ENCODE results near the gene CCDC102A.

CCDC102A gene

GRCh38 chr16:57476546-57477410 is 59.6 kb downstream of the CCDC102A start:
- H3K4me3 ChIP-seq (ENCODE audit: low read length) = no peak overlapping the region
- H2AFZ ChIP-seq (ENCODE audit: low read depth, low read length) = no peak overlapping the region
- H3K9me3 ChIP-seq (ENCODE audit: low read length) = no peaks in the 10 kb centered on the region
- peaks cover 36% of the 10 kb centered on the region for H3K4me1 ChIP-seq (ENCODE audit: insufficient read depth, low read length)
- peaks cover 9% of the 10 kb centered on the region for H3K36me3 ChIP-seq (ENCODE audit: insufficient read depth, low read length)
- H3K27me3 ChIP-seq (ENCODE audit: insufficient read depth, low read length) = peaks cover 4% of the 10 kb centered on the region

- H3K9me3 ChIP-seq (ENCODE audit: low read length) = no peaks in the 10 kb centered on the region
- H3K4me1 ChIP-seq (ENCODE audit: insufficient read depth, low read length) = peaks cover 36% of the 10 kb centered on the region
- no peak overlapping the region for H3K4me3 ChIP-seq (ENCODE audit: low read length)
- no peak overlapping the region for H2AFZ ChIP-seq (ENCODE audit: low read depth, low read length)
- H3K36me3 ChIP-seq (ENCODE audit: insufficient read depth, low read length) = peaks cover 17% of the 10 kb centered on the region
- H3K27me3 ChIP-seq (ENCODE audit: insufficient read depth, low read length) = peaks cover 4% of the 10 kb centered on the region
These were observed 60.5 kb downstream of the CCDC102A start for GRCh38 chr16:57475711-57476339.

DNA sequence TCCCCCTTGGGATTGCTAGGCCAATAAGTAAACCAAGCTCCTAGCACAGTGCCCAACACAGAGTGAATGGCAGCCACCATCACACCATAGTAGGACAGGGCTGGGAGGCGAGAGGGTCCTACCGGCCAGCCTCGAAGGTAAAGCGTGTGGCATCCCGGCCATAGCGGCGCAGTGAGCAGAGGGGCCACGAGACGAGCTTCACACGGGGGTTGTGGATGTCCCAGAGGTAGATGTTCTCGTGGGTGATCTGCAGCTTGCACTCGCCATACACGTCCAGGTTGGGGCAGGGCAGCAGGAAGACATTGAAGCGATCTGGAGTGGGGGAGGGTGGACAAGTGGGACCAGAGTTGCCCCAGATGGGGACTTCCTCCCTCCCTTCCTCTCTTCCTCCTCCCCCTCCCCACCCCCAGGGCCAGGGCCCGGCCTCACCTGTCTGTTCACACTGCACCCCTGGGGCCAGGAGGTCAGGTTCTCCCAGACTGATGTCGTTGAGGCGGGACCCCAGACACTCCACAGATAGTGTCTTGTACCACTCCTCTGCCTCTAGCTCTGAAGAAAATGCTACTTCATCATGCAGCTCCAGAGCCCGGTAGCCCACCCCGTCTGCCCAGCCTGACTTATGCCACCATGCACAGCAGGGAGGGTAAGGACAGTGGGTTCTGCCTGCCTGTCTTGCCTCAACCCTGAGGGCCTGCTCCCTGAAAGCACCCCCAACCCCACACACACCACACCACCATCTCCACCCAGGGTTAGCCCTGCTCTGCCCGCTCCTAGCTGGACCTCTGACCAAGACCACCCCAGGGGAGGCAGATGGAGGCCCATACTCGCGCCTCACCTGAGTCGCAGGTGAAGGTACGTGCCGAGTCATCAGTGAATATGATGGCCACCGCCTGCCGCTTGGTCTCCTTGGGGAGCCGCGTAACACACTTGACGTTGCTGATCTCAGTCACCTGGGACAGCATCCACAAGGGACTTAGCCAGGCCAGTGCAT is 61.4 kb downstream of the CCDC102A start:
- H2AFZ ChIP-seq (ENCODE audit: low read depth, low read length) = no peak overlapping the region
- peaks cover 31% of the 10 kb centered on the region for H3K4me1 ChIP-seq (ENCODE audit: insufficient read depth, low read length)
- H3K9me3 ChIP-seq (ENCODE audit: low read length) = no peaks in the 10 kb centered on the region
- peaks cover 4% of the 10 kb centered on the region for H3K27me3 ChIP-seq (ENCODE audit: insufficient read depth, low read length)
- H3K4me3 ChIP-seq (ENCODE audit: low read length) = no peak overlapping the region
- peaks cover 25% of the 10 kb centered on the region for H3K36me3 ChIP-seq (ENCODE audit: insufficient read depth, low read length)

DNA sequence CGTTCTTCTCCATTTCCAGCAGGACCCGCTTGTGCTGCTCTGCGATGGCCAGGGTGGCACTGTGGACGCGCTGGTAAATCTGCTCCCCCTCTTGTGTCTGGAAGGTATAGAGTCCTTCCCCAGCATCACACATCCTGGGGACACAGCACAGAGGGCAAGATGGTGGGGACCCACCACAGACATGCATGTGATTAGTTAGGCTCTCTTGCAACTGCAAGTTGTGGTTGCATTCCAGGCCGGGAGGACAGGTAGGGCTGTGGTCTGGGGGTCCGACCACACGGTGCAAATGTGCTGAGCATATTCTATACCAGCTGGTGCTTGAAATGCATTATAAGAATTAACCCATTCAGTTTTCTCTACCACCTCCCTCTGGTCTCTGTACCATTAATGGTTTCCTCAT is 62.5 kb downstream of the CCDC102A start:
- Histone ChIP-seq H3K27me3 (ENCODE audit: insufficient read depth, low read length) (no peaks in the 10 kb centered on the region), H2AFZ (ENCODE audit: low read depth, low read length) (no peak overlapping the region), H3K4me1 (ENCODE audit: insufficient read depth, low read length) (peaks cover 23% of the 10 kb centered on the region), H3K36me3 (ENCODE audit: insufficient read depth, low read length) (peaks cover 35% of the 10 kb centered on the region), H3K9me3 (ENCODE audit: low read length) (no peaks in the 10 kb centered on the region), H3K4me3 (ENCODE audit: low read length) (no peak overlapping the region)

- peaks cover 40% of the 10 kb centered on the region for H3K36me3 ChIP-seq (ENCODE audit: insufficient read depth, low read length)
- no peaks in the 10 kb centered on the region for H3K9me3 ChIP-seq (ENCODE audit: low read length)
- peaks cover 18% of the 10 kb centered on the region for H3K4me1 ChIP-seq (ENCODE audit: insufficient read depth, low read length)
- H3K27me3 ChIP-seq (ENCODE audit: insufficient read depth, low read length) = no peaks in the 10 kb centered on the region
- H2AFZ ChIP-seq (ENCODE audit: low read depth, low read length) = no peak overlapping the region
- H3K4me3 ChIP-seq (ENCODE audit: low read length) = no peak overlapping the region
These were observed 63.1 kb downstream of the CCDC102A start for GRCh38 chr16:57473176-57473840.

GRCh38 chr16:57472665-57473060 is 63.7 kb downstream of the CCDC102A start:
- peaks cover 45% of the 10 kb centered on the region for H3K36me3 ChIP-seq (ENCODE audit: insufficient read depth, low read length)
- H3K4me1 ChIP-seq (ENCODE audit: insufficient read depth, low read length) = peaks cover 12% of the 10 kb centered on the region
- no peaks in the 10 kb centered on the region for H3K27me3 ChIP-seq (ENCODE audit: insufficient read depth, low read length)
- no peaks in the 10 kb centered on the region for H3K9me3 ChIP-seq (ENCODE audit: low read length)
- no peak overlapping the region for H3K4me3 ChIP-seq (ENCODE audit: low read length)
- H2AFZ ChIP-seq (ENCODE audit: low read depth, low read length) = no peak overlapping the region

DNA sequence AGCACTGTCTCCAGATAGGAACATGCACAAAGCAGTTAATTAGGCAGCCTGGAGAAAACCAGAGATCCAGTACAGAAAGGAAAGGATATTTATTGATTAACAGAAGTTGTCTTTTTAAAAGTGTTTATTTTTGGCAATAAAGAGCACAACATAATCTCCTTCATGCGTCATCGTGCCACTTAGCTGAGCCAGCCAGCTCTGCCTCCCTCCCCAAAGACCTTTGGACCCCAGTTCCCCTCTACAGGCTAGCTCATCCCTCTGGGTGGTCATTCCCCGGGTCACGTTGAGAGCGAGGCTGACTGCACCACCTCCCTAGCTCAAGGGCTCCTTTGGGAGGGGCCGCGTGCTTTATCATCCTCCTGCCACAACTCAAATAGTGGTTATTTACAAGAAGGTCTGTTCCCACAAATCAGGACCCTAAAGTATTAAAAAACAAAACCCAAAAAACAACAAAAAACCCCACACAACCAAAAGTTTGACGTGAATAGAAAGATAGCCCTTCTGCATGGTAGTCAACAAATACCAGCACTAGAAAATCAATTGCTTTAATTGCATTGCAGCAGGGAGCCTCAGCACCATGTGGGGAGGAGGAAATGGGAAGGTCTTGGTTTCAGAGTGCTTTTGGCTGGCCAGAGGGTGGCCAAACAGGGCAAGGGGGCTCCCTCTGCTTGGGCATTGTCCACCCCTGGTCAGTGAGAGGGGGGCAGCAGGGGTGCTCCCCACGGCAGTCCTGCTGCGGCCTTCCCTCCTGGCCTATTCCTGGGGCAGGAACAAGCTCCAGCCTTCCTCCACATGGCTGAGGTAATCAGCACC is 64.3 kb downstream of the CCDC102A start:
- H3K27me3 ChIP-seq (ENCODE audit: insufficient read depth, low read length) = no peaks in the 10 kb centered on the region
- H3K4me3 ChIP-seq (ENCODE audit: low read length) = no peak overlapping the region
- H3K36me3 ChIP-seq (ENCODE audit: insufficient read depth, low read length) = peaks cover 49% of the 10 kb centered on the region
- H3K4me1 ChIP-seq (ENCODE audit: insufficient read depth, low read length) = peaks cover 6% of the 10 kb centered on the region
- no peak overlapping the region for H2AFZ ChIP-seq (ENCODE audit: low read depth, low read length)
- H3K9me3 ChIP-seq (ENCODE audit: low read length) = no peaks in the 10 kb centered on the region

DNA sequence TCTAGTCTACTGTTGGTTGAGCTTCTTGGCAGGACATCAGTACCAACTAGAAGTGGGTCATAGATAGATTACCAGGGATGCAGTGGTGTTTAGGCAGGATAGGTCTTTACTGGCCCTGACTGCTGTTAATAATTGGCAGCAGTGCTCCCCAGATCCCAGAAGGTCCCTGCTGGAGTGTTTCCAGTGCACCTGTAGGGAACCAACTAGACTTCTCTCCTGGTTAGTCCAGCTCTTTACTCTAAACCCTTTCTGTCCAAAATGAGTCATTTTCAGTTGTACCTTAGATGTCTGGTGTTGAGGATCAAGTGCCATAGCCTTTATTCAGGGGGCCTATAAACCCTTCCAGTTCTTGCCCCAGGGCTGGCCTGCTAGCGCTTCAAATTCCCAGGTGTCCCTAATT is 65.2 kb downstream of the CCDC102A start:
- H3K4me3 ChIP-seq (ENCODE audit: low read length) = no peak overlapping the region
- H3K27me3 ChIP-seq (ENCODE audit: insufficient read depth, low read length) = no peaks in the 10 kb centered on the region
- peaks cover 56% of the 10 kb centered on the region for H3K36me3 ChIP-seq (ENCODE audit: insufficient read depth, low read length)
- no peak overlapping the region for H2AFZ ChIP-seq (ENCODE audit: low read depth, low read length)
- H3K9me3 ChIP-seq (ENCODE audit: low read length) = no peaks in the 10 kb centered on the region
- no peaks in the 10 kb centered on the region for H3K4me1 ChIP-seq (ENCODE audit: insufficient read depth, low read length)

- no peaks in the 10 kb centered on the region for H3K9me3 ChIP-seq (ENCODE audit: low read length)
- H3K27me3 ChIP-seq (ENCODE audit: insufficient read depth, low read length) = no peaks in the 10 kb centered on the region
- H3K4me1 ChIP-seq (ENCODE audit: insufficient read depth, low read length) = no peaks in the 10 kb centered on the region
- peaks cover 61% of the 10 kb centered on the region for H3K36me3 ChIP-seq (ENCODE audit: insufficient read depth, low read length)
- H2AFZ ChIP-seq (ENCODE audit: low read depth, low read length) = no peak overlapping the region
- H3K4me3 ChIP-seq (ENCODE audit: low read length) = no peak overlapping the region
These were observed 65.7 kb downstream of the CCDC102A start for GRCh38 chr16:57470711-57471110.

DNA sequence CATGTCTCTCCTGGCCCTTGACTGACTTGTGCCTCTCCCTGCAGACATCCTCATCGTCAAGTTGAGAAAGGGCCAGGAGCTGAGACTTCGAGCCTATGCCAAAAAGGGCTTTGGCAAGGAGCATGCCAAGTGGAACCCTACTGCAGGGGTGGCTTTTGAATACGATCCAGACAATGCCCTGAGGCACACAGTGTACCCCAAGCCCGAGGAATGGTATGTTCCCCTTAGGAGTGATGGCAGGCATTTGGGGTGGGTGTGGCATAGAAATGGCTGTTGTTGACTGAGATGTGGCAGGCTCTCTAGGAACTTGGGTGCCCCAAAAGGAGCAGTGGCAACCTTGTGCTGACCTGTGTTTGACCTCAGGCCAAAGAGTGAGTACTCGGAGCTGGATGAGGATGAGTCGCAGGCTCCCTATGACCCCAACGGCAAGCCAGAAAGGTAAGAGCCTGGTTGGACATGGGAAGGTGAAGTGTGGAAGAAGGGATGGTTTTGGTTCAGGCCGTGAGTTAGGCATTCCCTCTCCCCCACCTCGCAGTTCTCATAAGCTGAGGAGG is 66.4 kb downstream of the CCDC102A start:
- peaks cover 68% of the 10 kb centered on the region for H3K36me3 ChIP-seq (ENCODE audit: insufficient read depth, low read length)
- H3K9me3 ChIP-seq (ENCODE audit: low read length) = no peaks in the 10 kb centered on the region
- H3K27me3 ChIP-seq (ENCODE audit: insufficient read depth, low read length) = no peaks in the 10 kb centered on the region

GRCh38 chr16:57469046-57469445 is 67.3 kb downstream of the CCDC102A start:
- Histone ChIP-seq H3K4me3 (ENCODE audit: low read length) (no peak overlapping the region), H2AFZ (ENCODE audit: low read depth, low read length) (no peak overlapping the region), H3K27me3 (ENCODE audit: insufficient read depth, low read length) (no peaks in the 10 kb centered on the region), H3K36me3 (ENCODE audit: insufficient read depth, low read length) (peaks cover 73% of the 10 kb centered on the region), H3K4me1 (ENCODE audit: insufficient read depth, low read length) (no peaks in the 10 kb centered on the region), H3K9me3 (ENCODE audit: low read length) (no peaks in the 10 kb centered on the region)

More for the DNA sequence above, 66.4 kb downstream of the CCDC102A start:
- Histone ChIP-seq H3K4me3 (ENCODE audit: low read length) (no peak overlapping the region), H2AFZ (ENCODE audit: low read depth, low read length) (no peak overlapping the region), H3K4me1 (ENCODE audit: insufficient read depth, low read length) (no peaks in the 10 kb centered on the region)
